GM20000 (cell line): ENCODE results near the gene ATE1.
A peak's percentile ranks its signal among the peaks of the same experiment; 100 is the strongest.

Source experiments
- DNase-seq: peaks from one replicate; pipeline ENCODE4 v3.0.0; 2012; ENCODE audit warnings: low spot score
- TF ChIP-seq, protein P1 (sequence below): IDR thresholded peaks from 2 replicates; pipeline ENCODE4 v1.5.1; 2012; ENCODE audit warnings: mild to moderate bottlenecking, control low read depth; ENCODE audit errors: extremely low read depth, missing control alignments

The ATE1 gene

DNA sequence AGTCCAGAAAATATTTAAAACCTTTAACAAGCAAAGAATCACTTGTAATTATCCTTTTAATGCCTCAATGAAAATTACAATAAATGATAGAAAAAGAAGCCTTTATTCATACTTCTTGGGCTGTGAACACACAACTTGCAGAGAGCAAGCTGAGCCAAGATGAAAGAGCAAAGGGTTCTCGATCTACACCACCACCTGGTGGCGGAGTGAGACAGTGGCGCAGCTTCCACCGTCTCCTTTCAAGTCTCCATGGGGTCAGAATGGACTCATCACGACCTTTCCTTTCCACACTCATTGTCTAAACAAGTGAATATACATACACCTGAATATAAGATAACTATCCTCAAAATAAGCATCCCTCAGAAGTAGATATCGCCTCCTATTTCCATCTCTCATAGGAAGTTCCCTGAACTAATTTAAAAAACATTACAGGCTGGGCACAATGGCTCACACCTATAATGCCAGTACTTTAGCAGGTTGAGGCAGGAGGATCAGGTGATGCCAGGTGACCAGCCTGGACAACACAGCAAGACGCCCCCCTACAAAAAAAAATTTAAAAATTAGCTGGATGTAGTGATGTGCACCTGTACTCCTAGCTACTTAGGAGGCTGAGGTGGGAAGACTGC, 40.7 kb downstream of the ATE1 start:
- DNase-seq, result peak; percentile 57
- TF ChIP-seq, protein P1, sequence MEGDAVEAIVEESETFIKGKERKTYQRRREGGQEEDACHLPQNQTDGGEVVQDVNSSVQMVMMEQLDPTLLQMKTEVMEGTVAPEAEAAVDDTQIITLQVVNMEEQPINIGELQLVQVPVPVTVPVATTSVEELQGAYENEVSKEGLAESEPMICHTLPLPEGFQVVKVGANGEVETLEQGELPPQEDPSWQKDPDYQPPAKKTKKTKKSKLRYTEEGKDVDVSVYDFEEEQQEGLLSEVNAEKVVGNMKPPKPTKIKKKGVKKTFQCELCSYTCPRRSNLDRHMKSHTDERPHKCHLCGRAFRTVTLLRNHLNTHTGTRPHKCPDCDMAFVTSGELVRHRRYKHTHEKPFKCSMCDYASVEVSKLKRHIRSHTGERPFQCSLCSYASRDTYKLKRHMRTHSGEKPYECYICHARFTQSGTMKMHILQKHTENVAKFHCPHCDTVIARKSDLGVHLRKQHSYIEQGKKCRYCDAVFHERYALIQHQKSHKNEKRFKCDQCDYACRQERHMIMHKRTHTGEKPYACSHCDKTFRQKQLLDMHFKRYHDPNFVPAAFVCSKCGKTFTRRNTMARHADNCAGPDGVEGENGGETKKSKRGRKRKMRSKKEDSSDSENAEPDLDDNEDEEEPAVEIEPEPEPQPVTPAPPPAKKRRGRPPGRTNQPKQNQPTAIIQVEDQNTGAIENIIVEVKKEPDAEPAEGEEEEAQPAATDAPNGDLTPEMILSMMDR, result peak; percentile 55

DNA sequence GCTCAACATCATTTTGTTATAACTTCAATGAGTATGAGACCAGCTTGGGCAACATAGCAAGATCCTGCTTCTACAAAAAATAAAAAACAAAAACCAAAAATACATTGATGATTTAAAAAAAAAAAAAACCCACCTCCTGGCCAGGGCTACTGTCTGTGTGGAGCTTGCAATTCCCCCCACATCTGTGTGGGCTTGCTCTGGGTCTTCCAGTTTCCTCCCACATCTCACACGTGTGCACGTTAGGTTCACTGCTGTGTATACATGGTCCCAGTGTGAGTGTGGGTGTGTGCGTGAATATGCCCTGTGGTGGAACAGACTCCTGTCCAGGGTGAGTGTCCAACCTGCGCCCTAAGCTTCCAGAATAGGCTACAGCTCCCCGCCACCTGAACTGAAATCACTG, 41.6 kb downstream of the ATE1 start:
- TF ChIP-seq, protein P1, result no peak

DNA sequence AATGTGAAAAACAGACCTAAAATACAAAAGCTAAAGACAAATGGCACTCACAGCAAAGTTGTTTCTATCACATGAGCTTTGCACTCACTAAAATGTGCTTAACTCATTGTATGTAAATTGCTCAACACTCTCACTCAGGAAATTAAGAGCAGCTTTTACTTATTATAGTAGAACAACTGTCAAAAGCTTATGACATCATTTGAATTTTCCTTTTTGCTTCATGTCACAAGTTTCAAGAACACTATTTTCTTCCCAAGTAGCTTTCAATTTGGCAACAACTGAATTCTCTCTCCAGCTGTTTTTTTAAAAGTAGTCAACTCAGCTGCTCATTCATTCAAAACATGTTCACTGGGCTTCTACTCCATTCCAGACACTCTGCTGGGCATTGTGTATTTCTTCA, 46.9 kb downstream of the ATE1 start:
- TF ChIP-seq, protein P1, result no peak
- DNase-seq, result peak; percentile 8

More for the DNA sequence above, 41.6 kb downstream of the ATE1 start:
- DNase-seq, result no peak

DNA sequence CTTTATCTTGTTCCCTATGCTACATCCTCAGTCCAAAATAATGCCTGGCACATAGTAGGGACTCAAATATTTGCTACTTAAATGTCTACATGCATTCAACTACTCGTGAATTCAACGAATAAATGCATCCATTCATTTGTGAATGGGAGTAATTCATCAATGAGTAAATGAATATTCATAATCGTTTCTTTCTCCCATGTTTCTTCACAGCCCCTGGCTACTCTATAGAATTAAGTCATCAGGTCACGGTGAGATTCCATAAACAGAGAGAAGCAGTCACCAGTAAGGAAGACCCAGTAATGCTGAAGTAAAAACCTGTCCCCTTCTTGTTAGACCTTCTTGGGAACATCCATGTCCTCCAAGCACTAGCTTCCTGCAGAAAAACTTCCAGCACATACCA, 48.4 kb downstream of the ATE1 start:
- no peak for DNase-seq
- TF ChIP-seq, protein P1, result no peak

DNA sequence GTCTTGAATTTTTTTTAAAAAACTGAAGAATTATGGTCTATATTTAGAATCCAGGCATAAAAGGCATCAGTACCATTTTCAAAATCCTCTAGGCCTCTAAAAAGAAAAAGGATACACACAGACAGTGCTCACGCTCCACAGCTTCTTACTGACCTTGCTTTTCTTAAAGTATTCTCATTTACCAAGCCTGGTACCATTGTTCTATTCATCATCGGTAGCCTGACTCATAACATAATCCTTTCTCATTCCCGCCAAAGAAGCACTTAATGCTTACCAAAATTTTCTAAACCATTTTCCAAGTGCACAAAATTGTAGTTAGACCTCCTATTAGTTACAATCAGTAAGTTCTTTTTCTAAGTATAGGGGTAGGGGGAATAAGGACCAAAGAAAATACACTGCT, 54.6 kb downstream of the ATE1 start:
- TF ChIP-seq, protein P1, result no peak
- no peak for DNase-seq

DNA sequence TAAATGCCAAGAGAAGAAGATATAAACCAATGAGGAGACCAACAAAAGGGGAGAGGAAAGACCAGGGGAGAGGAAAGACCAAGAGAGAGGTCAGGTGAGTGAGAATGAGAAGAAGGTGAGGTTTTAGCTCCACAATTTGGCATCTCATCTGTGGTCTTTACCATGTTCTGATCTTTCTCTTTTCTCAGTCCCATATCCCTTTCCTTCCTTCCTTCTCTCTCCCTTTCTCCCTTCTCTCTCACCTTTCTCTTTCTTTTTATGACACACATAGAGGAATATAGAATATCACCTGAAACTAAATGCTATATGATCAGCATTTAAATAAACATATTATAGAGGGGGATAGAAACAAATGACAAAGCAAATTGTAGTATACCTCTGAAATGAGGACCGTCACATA, 57.4 kb downstream of the ATE1 start:
- DNase-seq, result no peak
- TF ChIP-seq, protein P1, result no peak

DNA sequence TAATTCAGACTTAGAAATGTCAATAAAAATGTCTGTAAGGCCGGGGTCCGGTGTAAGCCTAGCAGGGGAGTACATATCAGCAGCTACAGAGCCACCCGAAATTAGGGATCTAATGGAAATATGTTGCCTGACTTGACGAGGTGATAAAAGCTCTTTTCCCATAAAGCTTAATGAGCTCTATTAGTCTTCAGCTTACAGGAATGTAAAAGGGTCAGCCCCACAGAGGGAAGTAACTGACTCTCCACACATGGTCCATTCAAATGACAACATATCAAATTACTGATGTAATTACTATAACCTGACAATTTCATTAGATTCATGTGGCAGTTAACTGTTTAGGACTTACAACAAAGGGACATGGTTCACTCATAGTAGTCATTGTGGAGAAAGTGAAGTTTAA, 62.3 kb downstream of the ATE1 start:
- DNase-seq, result no peak
- TF ChIP-seq, protein P1, result no peak
